Liver (tissue), 9 donors: ENCODE data around the gene ABHD6. TPM values are rescaled to one million over a fixed set of nuclear protein-coding genes. Genes with fewer than 3 reads are reported as not detected.

Source experiments
- DNase-seq: peaks from one replicate; pipeline ENCODE4 v3.0.0-alpha.2; 2017; ENCODE audit warnings: low spot score
- H3K27ac ChIP-seq, 2 donors: one replicate each; pipeline ENCODE4 v1.7.0; 2013; ENCODE audit warnings: inconsistent platforms in 2 of 2, low read length in 2 of 2, control low read depth in 1 of 2, low read depth in 1 of 2, mild to moderate bottlenecking in 1 of 2
- H3K27me3 ChIP-seq, 4 donors: one replicate each; pipeline versions ENCODE4 v1.6.1 to v1.7.0; 2013; ENCODE audit warnings: low read length in 3 of 4, inconsistent platforms in 1 of 4, mild to moderate bottlenecking in 1 of 4, moderate library complexity in 1 of 4; ENCODE audit not compliant: control insufficient read depth in 4 of 4, insufficient read depth in 4 of 4
- H3K36me3 ChIP-seq, 4 donors: one replicate each; pipeline versions ENCODE4 v1.6.1 to v1.7.0; 2013; ENCODE audit warnings: low read length in 3 of 4, mild to moderate bottlenecking in 3 of 4, low read depth in 1 of 4, moderate library complexity in 1 of 4; ENCODE audit not compliant: control insufficient read depth in 4 of 4, insufficient read depth in 3 of 4
- H3K4me1 ChIP-seq, 4 donors: one replicate each; pipeline versions ENCODE4 v1.6.1 to v1.7.0; 2013; ENCODE audit warnings: low read length in 3 of 4, mild to moderate bottlenecking in 3 of 4, moderate library complexity in 1 of 4; ENCODE audit not compliant: control insufficient read depth in 4 of 4, insufficient read depth in 4 of 4
- H3K4me3 ChIP-seq, 3 donors: one replicate each; pipeline versions ENCODE4 v1.6.1 to v1.7.0; 2013; ENCODE audit warnings: low read length in 3 of 3, control low read depth in 1 of 3, low read depth in 1 of 3, mild to moderate bottlenecking in 1 of 3
- H3K9ac ChIP-seq, 2 donors: one replicate each; pipeline ENCODE4 v1.7.0; 2013; ENCODE audit warnings: low read length in 2 of 2, mild to moderate bottlenecking in 2 of 2, moderate library complexity in 2 of 2, control low read depth in 1 of 2, low read depth in 1 of 2
- H3K9me3 ChIP-seq, 4 donors: one replicate each; pipeline versions ENCODE4 v1.6.1 to v1.7.0; 2013; ENCODE audit warnings: low read length in 3 of 4; ENCODE audit not compliant: control insufficient read depth in 4 of 4
- ATF3 ChIP-seq: IDR thresholded peaks from 2 replicates; pipeline ENCODE4 v1.6.1; 2016; ENCODE audit warnings: antibody characterized with exemption
- CTCF ChIP-seq: fragments of 150-350 bp; IDR thresholded peaks from 2 replicates; pipeline ENCODE4 v1.5.1; 2017; ENCODE audit warnings: improper control_type of control experiment, low read depth, low read length; ENCODE audit not compliant: missing input control
- EGR1 ChIP-seq, 2 donors: IDR thresholded peaks; 2 replicates each; pipeline ENCODE4 v1.6.1; 2016 to 2018; ENCODE audit warnings: antibody characterized with exemption in 2 of 2, low read depth in 2 of 2
- FOXA1 ChIP-seq: IDR thresholded peaks from 2 replicates; pipeline ENCODE4 v1.6.1; 2016; ENCODE audit warnings: antibody characterized with exemption
- FOXA2 ChIP-seq: IDR thresholded peaks from 2 replicates; pipeline ENCODE4 v1.6.1; 2016; ENCODE audit warnings: antibody characterized with exemption
- GABPA ChIP-seq, 2 donors: IDR thresholded peaks in 1 of 2; conservative IDR thresholded peaks in 1 of 2; 2 replicates each; pipeline ENCODE4 v1.6.1; 2016; ENCODE audit warnings: antibody characterized with exemption in 2 of 2, mild to moderate bottlenecking in 1 of 2, moderate library complexity in 1 of 2
- HNF4A ChIP-seq, 2 donors: conservative IDR thresholded peaks; 2 replicates each; pipeline ENCODE4 v1.6.1; 2016; ENCODE audit warnings: antibody characterized with exemption in 2 of 2, mild to moderate bottlenecking in 2 of 2
- HNF4G ChIP-seq: IDR thresholded peaks from 2 replicates; pipeline ENCODE4 v1.6.1; 2016; ENCODE audit warnings: antibody characterized with exemption
- JUND ChIP-seq, 2 donors: IDR thresholded peaks; 2 replicates each; pipeline ENCODE4 v1.6.1; 2016; ENCODE audit warnings: antibody characterized with exemption in 2 of 2
- NR2F2 ChIP-seq: IDR thresholded peaks from 2 replicates; pipeline ENCODE4 v1.6.1; 2016; ENCODE audit warnings: antibody characterized with exemption
- RAD21 ChIP-seq, 2 donors: IDR thresholded peaks; 2 replicates each; pipeline ENCODE4 v1.6.1; 2016; ENCODE audit warnings: antibody characterized with exemption in 2 of 2, mild to moderate bottlenecking in 2 of 2
- REST ChIP-seq: IDR thresholded peaks from 2 replicates; pipeline ENCODE4 v1.6.1; 2016; ENCODE audit warnings: antibody characterized with exemption, mild to moderate bottlenecking
- RXRA ChIP-seq, 2 donors: IDR thresholded peaks; 2 replicates each; pipeline ENCODE4 v1.6.1; 2017 to 2018; ENCODE audit warnings: antibody characterized with exemption in 2 of 2, mild to moderate bottlenecking in 1 of 2
- SP1 ChIP-seq: IDR thresholded peaks from 2 replicates; pipeline ENCODE4 v1.6.1; 2018; ENCODE audit warnings: antibody characterized with exemption, mild to moderate bottlenecking
- YY1 ChIP-seq: IDR thresholded peaks from 2 replicates; pipeline ENCODE4 v1.6.1; 2016; ENCODE audit warnings: antibody characterized with exemption, mild to moderate bottlenecking
- ZBTB33 ChIP-seq: IDR thresholded peaks from 2 replicates; pipeline ENCODE4 v1.6.1; 2016; ENCODE audit warnings: antibody characterized with exemption
- WGBS: extraction: QIAGEN DNeasy Blood & Tissue Kit; methylation state at CpG from one replicate; pipeline ENCODE4 v1.1.7; 2013; 5-methylcytosine and 5-hydroxymethylcytosine counted together
- polyA plus RNA-seq, 2 donors: library from polyadenylated mRNA; stranded (reverse) in 1 of 2; unstranded in 1 of 2; fragments of 200-250 nt in 1 of 2; fragments of >200 nt in 1 of 2; fragmentation: Nextera tagmentation in 1 of 2; extraction: Ambion mirVana in 1 of 2; gene quantifications; one replicate each; pipeline versions ENCODE4 v1.2.1 to v1.2.3, GENCODE V29; 2013 to 2015
- total RNA-seq, 2 donors: library from RNA; depleted of rRNA; stranded (reverse); fragments of >200 nt; gene quantifications; one replicate each; pipeline ENCODE4 v1.2.3, GENCODE V29; 2014
- donor health status: healthy.
- donor health status: healthy.
- donor health status: healthy.
- donor health status: healthy.
- donor health status: healthy.

The ABHD6 gene
- total and polyA plus RNA-seq, 4 donors = 19.8 to 60.9 (median 38.3) TPM

- no peak for DNase-seq
- Histone ChIP-seq H3K27me3 (no peaks in the 10 kb centered on the region), H3K36me3 (no peaks in the 10 kb centered on the region), H3K4me1 (peaks cover 2 to 17% (median 14%) of the 10 kb centered on the region in 4 donors), H3K4me3 (no peak overlapping the region), H3K27ac (no peak overlapping the region), H3K9me3 (no peaks in the 10 kb centered on the region), H3K9ac (no peak overlapping the region)
- TF ChIP-seq EGR1 (IDR thresholded peaks at IDR 0.05; ENCODE audit: low read depth in 2 of 2) (no peak), FOXA2 (no peak), SP1 (no peak), ZBTB33 (no peak), REST (no peak), YY1 (no peak), FOXA1 (no peak), ATF3 (no peak), JUND (IDR thresholded peaks at IDR 0.05) (no peak), HNF4A (conservative IDR thresholded peaks at IDR 0.05) (no peak), CTCF (no peak), GABPA (IDR thresholded peaks at IDR 0.05 in 1 of 2, conservative IDR thresholded peaks at IDR 0.05 in 1 of 2) (no peak), RAD21 (IDR thresholded peaks at IDR 0.05) (no peak), HNF4G (no peak), NR2F2 (no peak), RXRA (IDR thresholded peaks at IDR 0.05) (no peak)
- WGBS = 96% methylated on average over 8 of the region's 8 CpGs
Measured at GRCh38 chr3:58326267-58326900, 88.8 kb downstream of the ABHD6 start.
